CD4-positive, alpha-beta T cell (primary cell): ENCODE data around the gene PAFAH2. TPM values are rescaled to one million over a fixed set of nuclear protein-coding genes. Genes with fewer than 3 reads are reported as not detected.

Experiments used
- ATAC-seq: fragments of 200-7000 bp; cut with Tn5 transposase; one replicate; pipeline ENCODE4 v1.10.0; 2022; ENCODE audit warnings: mild to moderate bottlenecking; ENCODE audit not compliant: poor library complexity
- CTCF ChIA-PET: fragments of 350-600 bp; sonication (Branson Sonifier 250); formaldehyde crosslinking; loops from one replicate; lab custom pipeline; 2021; ENCODE audit warnings: antibody characterized with exemption, inconsistent platforms; lab: Charles Lee
- POLR2A ChIA-PET: fragments of 350-600 bp; sonication (Branson Sonifier 250); formaldehyde crosslinking; loops from one replicate; lab custom pipeline; 2021; ENCODE audit warnings: antibody characterized with exemption, inconsistent platforms; lab: Charles Lee
- DNase-seq, 14 experiments: peaks; one replicate each; pipeline ENCODE4 v3.0.0-alpha.2; 2013 to 2020; ENCODE audit warnings: mixed read lengths in 2 of 14
- H3K27ac ChIP-seq, 2 donors: one replicate each; pipeline versions ENCODE4 v1.5.1 to v1.7.0; 2013; ENCODE audit warnings: low read length in 2 of 2, low read depth in 1 of 2, mild to moderate bottlenecking in 1 of 2
- H3K27me3 ChIP-seq, 2 experiments: 1 replicate in 1 of 2; 2 replicates in 1 of 2; pipeline versions ENCODE4 v1.6.1 to v1.7.0; 2013; ENCODE audit warnings: low read length in 2 of 2, control low read depth in 1 of 2, mild to moderate bottlenecking in 1 of 2, moderate library complexity in 1 of 2; ENCODE audit not compliant: insufficient read depth in 2 of 2, control insufficient read depth in 1 of 2
- H3K36me3 ChIP-seq: one replicate; pipeline ENCODE4 v1.6.1; 2013; ENCODE audit warnings: low read length, control low read depth; ENCODE audit not compliant: insufficient read depth
- H3K4me1 ChIP-seq: one replicate; pipeline ENCODE4 v1.6.1; 2013; ENCODE audit warnings: low read length, control low read depth; ENCODE audit not compliant: insufficient read depth
- H3K4me3 ChIP-seq: one replicate; pipeline ENCODE4 v1.5.1; 2013; ENCODE audit warnings: mild to moderate bottlenecking, low read length, moderate library complexity
- H3K9me3 ChIP-seq, 2 experiments: 1 replicate in 1 of 2; 2 replicates in 1 of 2; pipeline versions ENCODE4 v1.6.1 to v1.7.0; 2013; ENCODE audit warnings: low read length in 2 of 2, mild to moderate bottlenecking in 2 of 2, control low read depth in 1 of 2, moderate library complexity in 1 of 2; ENCODE audit not compliant: control insufficient read depth in 1 of 2, insufficient read depth in 1 of 2
- H3K27ac Mint-ChIP-seq: one replicate; pipeline ENCODE4 v1.8.0; 2020; ENCODE audit warnings: mixed read lengths
- H3K27me3 Mint-ChIP-seq: one replicate; pipeline ENCODE4 v1.8.0; 2021; ENCODE audit warnings: mixed read lengths
- H3K36me3 Mint-ChIP-seq: one replicate; pipeline ENCODE4 v1.8.0; 2021; ENCODE audit warnings: low read depth, mixed read lengths
- H3K4me1 Mint-ChIP-seq: one replicate; pipeline ENCODE4 v1.8.0; 2021; ENCODE audit warnings: low read depth, mixed read lengths
- H3K4me3 Mint-ChIP-seq: one replicate; pipeline ENCODE4 v1.8.0; 2020; ENCODE audit warnings: mild to moderate bottlenecking, mixed read lengths
- H3K9me3 Mint-ChIP-seq: one replicate; pipeline ENCODE4 v1.8.0; 2020; ENCODE audit warnings: mixed read lengths
- CTCF ChIP-seq: fragments of 200-600 bp; IDR thresholded peaks from one replicate; pipeline ENCODE4 v1.8.0; 2022; ENCODE audit warnings: antibody characterized with exemption, mild to moderate bottlenecking
- intact Hi-C, 2 experiments: fragments of 100-400 bp; cut with DNase I in 1 of 2; cut with micrococcal nuclease in 1 of 2; formaldehyde crosslinking; loops; one replicate each; pipeline versions ENCODE4 v1.15.1 to v1.9.0; 2023 to 2025; cut with DNase I, micrococcal nuclease
- total RNA-seq, 174 experiments: library from RNA in 2 of 174; stranded (reverse) in 2 of 174; gene quantifications; one replicate each; pipeline ENCODE4 v1.2.3 and lab custom pipeline; 2021 to 2026

Gene PAFAH2
- total RNA-seq, 2 experiments from 2014 or later, result 7.9 to 8.1 TPM

GRCh38 chr1:26017606-26018005 lies 19.7 kb upstream of the PAFAH2 start:
- CTCF ChIA-PET, result no interaction called here
- no peak overlapping the region for H3K27ac ChIP-seq
- H3K4me1 ChIP-seq, result no peaks in the 10 kb centered on the region
- H3K9me3 ChIP-seq, result no peaks in the 10 kb centered on the region
- intact Hi-C loops, result no loop called here
- no peaks in the 10 kb centered on the region for H3K36me3 ChIP-seq
- ATAC-seq (no peak), DNase-seq (no peak)
- no peak overlapping the region for H3K4me3 ChIP-seq
- no peaks in the 10 kb centered on the region for H3K27me3 ChIP-seq
- H3K27ac Mint-ChIP-seq, result no peak overlapping the region
- H3K9me3 Mint-ChIP-seq, result no peaks in the 10 kb centered on the region
- no peaks in the 10 kb centered on the region for H3K36me3 Mint-ChIP-seq
- H3K4me3 Mint-ChIP-seq, result no peak overlapping the region
- TF ChIP-seq CTCF, result no peak
- POLR2A ChIA-PET, result no interaction called here
- H3K27me3 Mint-ChIP-seq, result no peaks in the 10 kb centered on the region
- H3K4me1 Mint-ChIP-seq, result peaks cover 15% of the 10 kb centered on the region

GRCh38 chr1:26016953-26017545 lies 19.2 kb upstream of the PAFAH2 start:
- Mint-ChIP-seq H3K4me1 (peaks cover 15% of the 10 kb centered on the region), H3K27me3 (no peaks in the 10 kb centered on the region), H3K27ac (peak overlapping the region; percentile 47), H3K36me3 (no peaks in the 10 kb centered on the region), H3K9me3 (no peaks in the 10 kb centered on the region), H3K4me3 (no peak overlapping the region)
- ATAC-seq (peak; percentile 77), DNase-seq (peak in 2 of 14 experiments; percentile 24 to 29)
- no peaks in the 10 kb centered on the region for H3K4me1 ChIP-seq
- intact Hi-C loops, result no loop called here
- H3K27me3 ChIP-seq, result no peaks in the 10 kb centered on the region
- CTCF ChIA-PET, result no interaction called here
- POLR2A ChIA-PET, result no interaction called here
- no peaks in the 10 kb centered on the region for H3K36me3 ChIP-seq
- H3K27ac ChIP-seq, result no peak overlapping the region
- TF ChIP-seq CTCF, result no peak
- H3K4me3 ChIP-seq, result no peak overlapping the region
- H3K9me3 ChIP-seq, result no peaks in the 10 kb centered on the region

- H3K9me3 ChIP-seq, result no peaks in the 10 kb centered on the region
- intact Hi-C loops, result no loop called here
- no peak for ATAC-seq
- H3K36me3 ChIP-seq, result no peaks in the 10 kb centered on the region
- no peak for DNase-seq
- no peaks in the 10 kb centered on the region for H3K4me1 ChIP-seq
- peaks cover 15% of the 10 kb centered on the region for H3K4me1 Mint-ChIP-seq
- ChIA-PET POLR2A (no interaction called here), CTCF (no interaction called here)
- H3K27me3 Mint-ChIP-seq, result no peaks in the 10 kb centered on the region
- peak overlapping the region; percentile 47 for H3K27ac Mint-ChIP-seq
- no peaks in the 10 kb centered on the region for H3K27me3 ChIP-seq
- no peak overlapping the region for H3K4me3 Mint-ChIP-seq
- TF ChIP-seq CTCF, result no peak
- no peak overlapping the region for H3K4me3 ChIP-seq
- H3K27ac ChIP-seq, result no peak overlapping the region
- no peaks in the 10 kb centered on the region for H3K36me3 Mint-ChIP-seq
- no peaks in the 10 kb centered on the region for H3K9me3 Mint-ChIP-seq
These were observed 18.5 kb upstream of the PAFAH2 start for GRCh38 chr1:26016258-26016952.
